SK-N-SH (cell line): ENCODE data around the gene RAI1. TPM values are rescaled to one million over a fixed set of nuclear protein-coding genes. Genes with fewer than 3 reads are reported as not detected.
A peak's percentile ranks its signal among the peaks of the same experiment; 100 is the strongest.

Source experiments
- CTCF ChIA-PET: fragments of 300-600, 350-600 bp; formaldehyde crosslinking; extraction: SDS; loops from one replicate; lab custom pipeline; 2021; lab: Yijun Ruan, JAX
- POLR2A ChIA-PET: fragments of 350-600 bp; sonication (Branson Sonifier 250); formaldehyde crosslinking; extraction: SDS; loops from one replicate; lab custom pipeline; 2020; ENCODE audit warnings: antibody characterized with exemption, inconsistent platforms; lab: Yijun Ruan, JAX
- DNase-seq: peaks from one replicate; pipeline ENCODE4 v3.0.0; 2012
- H2AFZ ChIP-seq: fragments of 200-600 bp; sonication (generic); 2 replicates; pipeline ENCODE4 v1.8.1; 2016; ENCODE audit warnings: antibody characterized with exemption, mild to moderate bottlenecking, low read depth
- H3F3A ChIP-seq: fragments of 200-600 bp; sonication (generic); replicated peaks from 2 replicates; pipeline ENCODE3; 2016; ENCODE audit warnings: antibody characterized with exemption, mild to moderate bottlenecking; ENCODE audit not compliant: insufficient read depth
- H3K27ac ChIP-seq, 2 experiments: fragments of 200-500 bp in 1 of 2; fragments of 200-600 bp in 1 of 2; sonication (Bioruptor generic) in 1 of 2; sonication (generic), shearing (Covaris generic) in 1 of 2; 2 replicates each; pipeline versions ENCODE4 v1.5.1 to v1.6.1; 2014 to 2016; ENCODE audit warnings: low read depth in 2 of 2, inconsistent platforms in 1 of 2, low read length in 1 of 2, mild to moderate bottlenecking in 1 of 2, mixed read lengths in 1 of 2
- H3K27me3 ChIP-seq: fragments of 200-600 bp; sonication (generic), shearing (Covaris generic); 2 replicates; pipeline ENCODE4 v1.6.1; 2016; ENCODE audit warnings: mixed run types; ENCODE audit not compliant: insufficient read depth
- H3K36me3 ChIP-seq, 2 experiments: fragments of 200-500 bp in 1 of 2; fragments of 200-600 bp in 1 of 2; sonication (Bioruptor generic) in 1 of 2; sonication (generic) in 1 of 2; replicated peaks in 1 of 2; 2 replicates each; pipeline versions ENCODE3 to v1.5.1; 2014 to 2016; ENCODE audit warnings: low read length in 1 of 2, mild to moderate bottlenecking in 1 of 2; ENCODE audit not compliant: insufficient read depth in 2 of 2, control insufficient read depth in 1 of 2
- H3K4me1 ChIP-seq, 2 experiments: fragments of 200-500 bp in 1 of 2; fragments of 200-600 bp in 1 of 2; sonication (Bioruptor generic) in 1 of 2; sonication (generic), shearing (Covaris generic) in 1 of 2; 2 replicates each; pipeline versions ENCODE4 v1.5.1 to v1.6.1; 2014 to 2016; ENCODE audit warnings: low read depth in 1 of 2, low read length in 1 of 2, mixed run types in 1 of 2; ENCODE audit not compliant: insufficient read depth in 2 of 2, control insufficient read depth in 1 of 2
- H3K4me2 ChIP-seq: fragments of 200-600 bp; sonication (generic), shearing (Covaris generic); 2 replicates; pipeline ENCODE4 v1.6.1; 2017; ENCODE audit warnings: mixed run types
- H3K4me3 ChIP-seq, 2 experiments: fragments of 200-500 bp in 1 of 2; fragments of 200-600 bp in 1 of 2; sonication (Bioruptor generic) in 1 of 2; sonication (generic), shearing (Covaris generic) in 1 of 2; 2 replicates each; pipeline versions ENCODE4 v1.5.1 to v1.8.1; 2014 to 2016; ENCODE audit warnings: low read depth in 2 of 2, inconsistent platforms in 1 of 2, low read length in 1 of 2, mild to moderate bottlenecking in 1 of 2, mixed read lengths in 1 of 2, moderate library complexity in 1 of 2
- H3K79me2 ChIP-seq: fragments of 200-600 bp; sonication (generic); 2 replicates; pipeline ENCODE4 v1.8.1; 2017; ENCODE audit warnings: mild to moderate bottlenecking; ENCODE audit not compliant: insufficient read depth
- H3K9ac ChIP-seq: fragments of 200-600 bp; sonication (generic); 2 replicates; pipeline ENCODE4 v1.6.1; 2017; ENCODE audit warnings: mixed run types
- H3K9me2 ChIP-seq: fragments of 200-600 bp; sonication (generic); 2 replicates; pipeline ENCODE4 v1.6.1; 2017; ENCODE audit warnings: mixed run types
- H3K9me3 ChIP-seq: fragments of 200-600 bp; sonication (generic); 2 replicates; pipeline ENCODE4 v1.6.1; 2017; ENCODE audit warnings: mixed run types, mild to moderate bottlenecking, moderate library complexity
- H4K20me1 ChIP-seq: fragments of 200-600 bp; sonication (generic); 2 replicates; pipeline ENCODE4 v1.6.1; 2017; ENCODE audit warnings: mild to moderate bottlenecking, mixed run types; ENCODE audit not compliant: insufficient read depth
- CHD2 ChIP-seq: fragments of 150-350 bp; IDR thresholded peaks from 2 replicates; pipeline ENCODE4 v1.6.1; 2018; ENCODE audit warnings: low read length; ENCODE audit not compliant: partially characterized antibody
- ELF1 ChIP-seq: IDR thresholded peaks from 2 replicates; pipeline ENCODE4 v1.4.0; 2012
- EP300 ChIP-seq, 2 experiments: IDR thresholded peaks; 2 replicates each; pipeline versions ENCODE4 v1.4.0 to v1.6.1; 2012; ENCODE audit warnings: borderline replicate concordance in 1 of 2, low read depth in 1 of 2, low read length in 1 of 2
- EZH2phosphoT487 ChIP-seq: fragments of 200-600 bp; sonication (generic); IDR thresholded peaks from 2 replicates; pipeline ENCODE4 v1.6.1; 2017; ENCODE audit warnings: low read depth, mixed run types, mild to moderate bottlenecking, antibody characterized with exemption, moderate library complexity, borderline replicate concordance
- FOSL2 ChIP-seq: IDR thresholded peaks from 2 replicates; pipeline ENCODE4 v1.4.0; 2012; ENCODE audit warnings: low read depth, mild to moderate bottlenecking, moderate library complexity, borderline replicate concordance
- FOXM1 ChIP-seq: IDR thresholded peaks from 2 replicates; pipeline ENCODE4 v1.4.0; 2012; ENCODE audit warnings: low read depth, mild to moderate bottlenecking
- GABPA ChIP-seq: IDR thresholded peaks from 2 replicates; pipeline ENCODE4 v1.4.0; 2012; ENCODE audit warnings: low read depth, mild to moderate bottlenecking
- IRF3 ChIP-seq: fragments of 150-350 bp; IDR thresholded peaks from 2 replicates; pipeline ENCODE4 v1.6.1; 2016; ENCODE audit warnings: mild to moderate bottlenecking, low read depth, low read length
- MXI1 ChIP-seq: IDR thresholded peaks from 2 replicates; pipeline ENCODE4 v1.6.1; 2012; ENCODE audit warnings: mild to moderate bottlenecking, low read depth, low read length, improper control_type of control experiment
- NFIC ChIP-seq: IDR thresholded peaks from 2 replicates; pipeline ENCODE4 v1.4.0; 2012; ENCODE audit warnings: borderline replicate concordance
- POLR2AphosphoS5 ChIP-seq: IDR thresholded peaks from 2 replicates; pipeline ENCODE4 v1.6.1; 2012; ENCODE audit warnings: low read depth, low read length
- RCOR1 ChIP-seq: fragments of 150-350 bp; IDR thresholded peaks from 2 replicates; pipeline ENCODE4 v1.6.1; 2017; ENCODE audit warnings: antibody characterized with exemption, low read length
- RFX5 ChIP-seq: IDR thresholded peaks from 2 replicates; pipeline ENCODE4 v1.6.1; 2012; ENCODE audit warnings: mild to moderate bottlenecking, improper control_type of control experiment, low read length
- RXRA ChIP-seq: IDR thresholded peaks from 2 replicates; pipeline ENCODE4 v1.4.0; 2012; ENCODE audit warnings: low read depth, mild to moderate bottlenecking, borderline replicate concordance
- TAF1 ChIP-seq: IDR thresholded peaks from 2 replicates; pipeline ENCODE4 v1.6.1; 2012; ENCODE audit warnings: low read depth, mild to moderate bottlenecking, low read length, moderate library complexity, borderline replicate concordance
- YY1 ChIP-seq: IDR thresholded peaks from 2 replicates; pipeline ENCODE4 v1.4.0; 2012; ENCODE audit warnings: low read depth, mild to moderate bottlenecking
- ZBTB33 ChIP-seq: IDR thresholded peaks from 2 replicates; pipeline ENCODE4 v1.4.0; 2012; ENCODE audit warnings: low read depth, borderline replicate concordance
- WGBS: methylation state at CpG from one replicate; pipeline ENCODE4 v1.1.6; 2017; ENCODE audit warnings: low lambda C conversion rate; 5-methylcytosine and 5-hydroxymethylcytosine counted together
- polyA plus RNA-seq, 3 experiments: library from polyadenylated mRNA; depleted of rRNA; stranded (reverse); fragments of >200 nt; gene quantifications; 2 replicates each; pipeline ENCODE4 v1.2.3, GENCODE V29; 2012
- TF ChIP-seq, protein P1 (sequence below): IDR thresholded peaks from 2 replicates; pipeline ENCODE4 v1.4.0; 2012; ENCODE audit warnings: low read depth, borderline replicate concordance

Gene RAI1
- polyA plus RNA-seq, 1 of the 3 experiments (the other 2 are of a cell fraction), result 4.7 TPM

- no peak overlapping the region for H3K9ac ChIP-seq
- no peak overlapping the region for H3K4me2 ChIP-seq
- ChIA-PET POLR2A (no interaction called here), CTCF (interaction anchor here (1.1 to 1.7 kb wide), 4 partner anchors 15 to 91 kb away, joined by 3 to 4 read pairs (median 3); no protein-coding TSS in a partner anchor)
- H3K36me3 ChIP-seq, result no peaks in the 10 kb centered on the region
- peak overlapping the region in 1 of 2 experiments; percentile 6; a peak in 1 of 4 replicates for H3K27ac ChIP-seq
- H3K79me2 ChIP-seq, result peaks cover 30% of the 10 kb centered on the region; the same call in 1 of the 2 replicates
- H3K9me3 ChIP-seq, result no peaks in the 10 kb centered on the region
- no peak overlapping the region for H2AFZ ChIP-seq
- no peaks in the 10 kb centered on the region for H3K9me2 ChIP-seq
- TF ChIP-seq ELF1 (no peak), GABPA (no peak), NFIC (no peak), POLR2AphosphoS5 (no peak), CHD2 (no peak), FOXM1 (no peak)
- H3K27me3 ChIP-seq, result no peaks in the 10 kb centered on the region
- no peaks in the 10 kb centered on the region for H3F3A ChIP-seq
- 98% methylated on average over 5 of the region's 10 CpGs for WGBS
- DNase-seq, result no peak
- peaks cover 8 to 57% of the 10 kb centered on the region in 2 experiments; a peak in 2 of 4 replicates for H3K4me1 ChIP-seq
- H4K20me1 ChIP-seq, result peaks cover 87% of the 10 kb centered on the region
- H3K4me3 ChIP-seq, result no peak overlapping the region
These were observed 90.4 kb downstream of the RAI1 start for GRCh38 chr17:17771498-17772201.

- Histone ChIP-seq H3K9me2 (no peaks in the 10 kb centered on the region), H3K27me3 (no peaks in the 10 kb centered on the region), H3K27ac (no peak overlapping the region), H3K4me1 (peaks cover 7 to 55% of the 10 kb centered on the region in 2 experiments; a peak in 2 of 4 replicates), H3K4me3 (no peak overlapping the region), H4K20me1 (peaks cover 88% of the 10 kb centered on the region), H3F3A (no peaks in the 10 kb centered on the region), H3K4me2 (no peak overlapping the region), H3K79me2 (peaks cover 29% of the 10 kb centered on the region; the same call in 1 of the 2 replicates), H3K36me3 (no peaks in the 10 kb centered on the region), H3K9ac (no peak overlapping the region), H3K9me3 (no peaks in the 10 kb centered on the region), H2AFZ (no peak overlapping the region)
- DNase-seq, result no peak
- 80% methylated on average over 3 of the region's 3 CpGs for WGBS
- ChIA-PET POLR2A (no interaction called here), CTCF (interaction anchor here (1.2 kb wide), 1 partner anchor 22 kb away, joined by 3 read pairs; no protein-coding TSS in a partner anchor)
- TF ChIP-seq RXRA, result no peak
- TF ChIP-seq EP300 (IDR thresholded peaks at IDR 0.05; ENCODE audit: borderline replicate concordance in 1 of 2, low read depth in 1 of 2, low read length in 1 of 2), result no peak
- no peak for TF ChIP-seq POLR2AphosphoS5
- no peak for TF ChIP-seq MXI1
- TF ChIP-seq RCOR1, result no peak
- TF ChIP-seq, protein P1, sequence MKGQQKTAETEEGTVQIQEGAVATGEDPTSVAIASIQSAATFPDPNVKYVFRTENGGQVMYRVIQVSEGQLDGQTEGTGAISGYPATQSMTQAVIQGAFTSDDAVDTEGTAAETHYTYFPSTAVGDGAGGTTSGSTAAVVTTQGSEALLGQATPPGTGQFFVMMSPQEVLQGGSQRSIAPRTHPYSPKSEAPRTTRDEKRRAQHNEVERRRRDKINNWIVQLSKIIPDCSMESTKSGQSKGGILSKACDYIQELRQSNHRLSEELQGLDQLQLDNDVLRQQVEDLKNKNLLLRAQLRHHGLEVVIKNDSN, result no peak
- no peak for TF ChIP-seq TAF1
- no peak for TF ChIP-seq RFX5
- TF ChIP-seq FOSL2, result no peak
- TF ChIP-seq GABPA, result no peak
- TF ChIP-seq ZBTB33, result no peak
- TF ChIP-seq EZH2phosphoT487, result no peak
- TF ChIP-seq IRF3, result no peak
- no peak for TF ChIP-seq YY1
These were observed 91.0 kb downstream of the RAI1 start for GRCh38 chr17:17772231-17772630.
